Measurements from ENCODE around the gene SLC1A1.
"Not testable (repeated sequence)": the region's sequence is repeated elsewhere in the genome, so short reads cannot be mapped to it uniquely, and the experiment has no call there.

Gene SLC1A1

DNA sequence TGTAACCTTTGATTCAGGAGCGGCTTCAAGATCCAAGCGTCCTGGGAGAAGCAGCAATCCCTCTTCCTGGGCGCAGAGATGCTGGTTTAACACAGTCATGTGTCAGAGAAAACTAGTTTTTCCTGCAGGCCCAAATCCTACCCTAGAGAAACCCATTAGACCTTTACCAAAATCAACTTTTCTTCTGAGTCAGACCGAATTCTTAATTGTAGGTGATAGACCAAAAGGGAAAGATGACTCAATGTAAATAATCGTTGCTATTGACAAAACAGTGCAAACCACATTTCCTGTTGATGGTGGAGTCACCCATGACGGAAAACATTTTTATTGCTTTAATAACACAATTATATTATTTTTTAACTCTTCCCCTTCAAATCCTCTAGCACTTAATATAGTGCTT lies 40.1 kb downstream of the SLC1A1 start:
- no peak overlapping the region for H3K27ac ChIP-seq (ENCODE audit: low read length)
- H3K36me3 ChIP-seq (ENCODE audit: insufficient read depth, low read depth, low read length), result no peaks in the 10 kb centered on the region

DNA sequence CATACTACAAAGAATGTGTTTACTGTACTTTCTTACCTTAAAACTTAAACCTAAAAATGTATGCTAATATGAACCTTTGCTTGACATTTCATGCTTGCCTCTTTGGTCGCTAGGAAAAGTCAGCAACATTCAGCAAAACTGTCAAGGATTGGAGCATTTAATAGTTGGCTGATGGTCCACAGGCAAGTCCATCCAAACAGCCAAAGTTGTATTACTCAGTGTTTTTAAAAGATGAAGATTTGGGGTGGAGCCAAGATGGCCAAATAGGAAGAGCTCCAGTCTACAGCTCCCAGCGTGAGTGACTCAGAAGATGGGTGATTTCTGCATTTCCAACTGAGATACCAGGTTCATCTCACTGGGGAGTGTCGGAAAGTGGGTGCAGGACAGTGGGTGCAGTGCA lies 40.6 kb downstream of the SLC1A1 start:
- H3K27me3 ChIP-seq (ENCODE audit: insufficient read depth, low read length); H3K36me3 ChIP-seq (ENCODE audit: insufficient read depth, low read depth, low read length); H3K27ac ChIP-seq (ENCODE audit: low read length); H3K4me1 ChIP-seq (ENCODE audit: insufficient read depth, low read length); H3K9ac ChIP-seq (ENCODE audit: low read depth, low read length); H3K9me3 ChIP-seq (ENCODE audit: insufficient read depth, low read depth, low read length); H3K4me3 ChIP-seq (ENCODE audit: low read length): not testable (repeated sequence)

More for the DNA sequence above, 40.1 kb downstream of the SLC1A1 start:
- H3K4me1 ChIP-seq (ENCODE audit: insufficient read depth, low read length), result peaks cover 10% of the 10 kb centered on the region; the same call in 1 of the 2 replicates
- no peak overlapping the region for H3K9ac ChIP-seq (ENCODE audit: low read depth, low read length)
- H3K4me3 ChIP-seq (ENCODE audit: low read length), result no peak overlapping the region
- no peaks in the 10 kb centered on the region for H3K9me3 ChIP-seq (ENCODE audit: insufficient read depth, low read depth, low read length)
- H3K27me3 ChIP-seq (ENCODE audit: insufficient read depth, low read length), result no peaks in the 10 kb centered on the region

DNA sequence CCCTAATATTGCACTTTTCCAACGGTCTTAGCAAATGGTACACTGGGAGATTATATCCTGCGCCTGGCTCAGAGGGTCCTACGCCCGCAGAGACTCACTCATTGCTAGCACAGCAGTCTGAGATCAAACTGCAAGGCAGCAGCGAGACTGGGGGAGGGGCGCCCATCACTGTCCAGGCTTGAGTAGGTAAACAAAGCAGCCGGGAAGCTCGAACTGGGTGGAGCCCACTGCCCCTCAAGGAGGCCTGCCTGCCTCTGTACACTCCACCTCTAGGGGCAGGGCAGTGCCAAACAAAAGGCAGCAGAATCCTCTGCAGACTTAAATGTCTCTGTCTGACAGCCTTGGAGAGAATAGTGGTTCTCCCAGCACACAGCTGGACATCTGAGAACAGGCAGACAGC lies 41.1 kb downstream of the SLC1A1 start:
- H3K27ac ChIP-seq (ENCODE audit: low read length); H3K27me3 ChIP-seq (ENCODE audit: insufficient read depth, low read length); H3K4me3 ChIP-seq (ENCODE audit: low read length): not testable (repeated sequence)

DNA sequence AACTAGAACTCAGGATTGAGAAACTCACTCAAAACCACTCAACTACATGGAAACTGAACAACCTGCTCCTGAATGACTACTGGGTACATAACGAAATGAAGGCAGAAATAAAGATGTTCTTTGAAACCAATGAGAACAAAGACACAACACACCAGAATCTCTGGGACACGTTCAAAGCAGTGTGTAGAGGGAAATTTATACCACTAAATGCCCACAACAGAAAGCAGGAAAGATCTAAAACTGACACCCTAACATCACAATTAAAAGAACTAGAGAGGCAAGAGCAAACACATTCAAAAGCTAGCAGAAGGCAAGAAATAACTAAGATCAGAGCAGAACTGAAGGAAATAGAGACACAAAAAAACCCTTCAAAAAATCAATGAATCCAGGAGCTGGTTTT lies 43.6 kb downstream of the SLC1A1 start:
- H3K4me3 ChIP-seq (ENCODE audit: low read length); H3K36me3 ChIP-seq (ENCODE audit: insufficient read depth, low read depth, low read length); H3K9ac ChIP-seq (ENCODE audit: low read depth, low read length); H3K27ac ChIP-seq (ENCODE audit: low read length); H3K4me1 ChIP-seq (ENCODE audit: insufficient read depth, low read length); H3K9me3 ChIP-seq (ENCODE audit: insufficient read depth, low read depth, low read length); H3K27me3 ChIP-seq (ENCODE audit: insufficient read depth, low read length): not testable (repeated sequence)

More for the DNA sequence above, 41.1 kb downstream of the SLC1A1 start:
- H3K4me1 ChIP-seq (ENCODE audit: insufficient read depth, low read length); H3K9ac ChIP-seq (ENCODE audit: low read depth, low read length); H3K9me3 ChIP-seq (ENCODE audit: insufficient read depth, low read depth, low read length); H3K36me3 ChIP-seq (ENCODE audit: insufficient read depth, low read depth, low read length): not testable (repeated sequence)

DNA sequence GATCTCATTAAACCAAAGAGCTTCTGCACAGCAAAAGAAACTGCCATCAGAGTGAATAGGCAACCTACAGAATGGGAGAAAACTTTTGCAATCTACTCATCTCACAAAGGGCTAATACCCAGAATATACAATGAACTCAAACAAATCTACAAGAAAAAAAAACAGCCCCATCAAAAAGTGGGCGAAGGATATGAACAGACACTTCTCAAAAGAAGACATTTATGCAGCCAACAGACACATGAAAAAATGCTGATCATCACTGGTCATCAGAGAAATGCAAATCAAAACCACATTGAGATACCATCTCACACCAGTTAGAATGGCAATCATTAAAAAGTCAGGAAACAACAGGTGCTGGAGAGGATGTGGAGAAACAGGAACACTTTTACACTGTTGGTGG lies 45.9 kb downstream of the SLC1A1 start:
- not testable (repeated sequence) for H3K9ac ChIP-seq (ENCODE audit: low read depth, low read length); H3K27ac ChIP-seq (ENCODE audit: low read length); H3K36me3 ChIP-seq (ENCODE audit: insufficient read depth, low read depth, low read length); H3K9me3 ChIP-seq (ENCODE audit: insufficient read depth, low read depth, low read length); H3K27me3 ChIP-seq (ENCODE audit: insufficient read depth, low read length); H3K4me1 ChIP-seq (ENCODE audit: insufficient read depth, low read length); H3K4me3 ChIP-seq (ENCODE audit: low read length)

DNA sequence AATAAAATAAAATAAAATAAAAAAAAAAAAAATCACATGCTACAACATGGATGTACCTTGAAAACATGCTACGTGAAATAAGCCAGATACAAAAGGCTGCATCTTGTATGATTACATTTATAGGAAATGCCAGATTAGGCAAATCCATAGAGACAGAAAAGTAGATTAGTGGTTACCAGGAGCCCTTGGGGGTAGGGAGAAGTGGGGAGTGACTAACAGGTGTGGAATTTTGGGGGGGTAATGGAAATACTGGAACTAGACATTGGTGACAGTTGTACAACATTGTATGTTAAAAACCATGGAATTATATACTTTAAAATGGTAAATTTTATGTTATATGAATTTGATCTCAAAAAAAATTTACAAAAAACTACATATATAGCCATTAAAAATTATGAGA lies 47.3 kb downstream of the SLC1A1 start:
- Histone ChIP-seq H3K36me3 (ENCODE audit: insufficient read depth, low read depth, low read length) (no peaks in the 10 kb centered on the region), H3K9ac (ENCODE audit: low read depth, low read length) (no peak overlapping the region), H3K4me3 (ENCODE audit: low read length) (no peak overlapping the region), H3K9me3 (ENCODE audit: insufficient read depth, low read depth, low read length) (no peaks in the 10 kb centered on the region), H3K27me3 (ENCODE audit: insufficient read depth, low read length) (no peaks in the 10 kb centered on the region), H3K27ac (ENCODE audit: low read length) (no peak overlapping the region), H3K4me1 (ENCODE audit: insufficient read depth, low read length) (peaks cover 20% of the 10 kb centered on the region)

DNA sequence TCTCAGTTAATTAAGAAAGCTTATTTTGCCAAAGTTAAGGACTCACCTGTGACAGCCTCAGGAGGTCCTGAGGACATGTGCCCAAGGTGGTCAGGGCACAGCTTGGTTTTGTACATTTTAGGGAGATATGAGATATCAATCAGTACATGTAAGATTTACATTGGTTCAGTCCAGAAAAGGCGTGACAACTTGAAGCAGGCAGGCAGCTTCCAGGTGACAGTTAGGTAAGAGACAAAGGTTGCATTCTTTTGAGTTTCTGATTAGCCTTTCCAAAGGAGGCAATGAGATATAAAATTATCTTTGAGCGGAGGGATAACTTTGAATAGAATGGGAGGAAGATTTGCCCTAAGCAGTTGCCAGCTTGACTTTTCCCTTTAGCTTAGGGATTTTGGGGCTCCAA lies 47.8 kb downstream of the SLC1A1 start:
- no peak overlapping the region for H3K9ac ChIP-seq (ENCODE audit: low read depth, low read length)
- H3K27ac ChIP-seq (ENCODE audit: low read length), result no peak overlapping the region
- no peaks in the 10 kb centered on the region for H3K9me3 ChIP-seq (ENCODE audit: insufficient read depth, low read depth, low read length)

DNA sequence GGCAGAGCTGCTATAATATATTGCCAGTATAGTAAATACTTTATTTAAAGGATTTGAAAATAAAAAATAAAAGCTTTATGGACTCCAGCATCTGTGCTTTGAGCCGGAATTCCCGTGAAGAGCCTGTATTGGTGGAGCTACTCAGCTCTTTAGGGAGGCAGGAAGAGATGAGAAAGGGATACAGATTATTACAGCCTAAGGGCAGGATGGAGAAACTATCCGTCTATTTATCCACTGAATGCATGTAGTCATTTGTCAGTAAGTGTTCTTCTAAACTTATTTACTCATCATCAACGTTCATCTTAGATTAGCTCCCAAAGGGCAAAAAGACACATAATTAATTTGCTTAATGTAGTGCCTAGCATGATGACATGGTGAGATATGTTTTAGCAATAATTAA lies 48.4 kb downstream of the SLC1A1 start:
- Histone ChIP-seq H3K4me1 (ENCODE audit: insufficient read depth, low read length) (peaks cover 25% of the 10 kb centered on the region), H3K36me3 (ENCODE audit: insufficient read depth, low read depth, low read length) (no peaks in the 10 kb centered on the region), H3K27me3 (ENCODE audit: insufficient read depth, low read length) (no peaks in the 10 kb centered on the region), H3K9ac (ENCODE audit: low read depth, low read length) (no peak overlapping the region), H3K4me3 (ENCODE audit: low read length) (no peak overlapping the region), H3K27ac (ENCODE audit: low read length) (no peak overlapping the region), H3K9me3 (ENCODE audit: insufficient read depth, low read depth, low read length) (no peaks in the 10 kb centered on the region)

More for the DNA sequence above, 47.8 kb downstream of the SLC1A1 start:
- H3K4me3 ChIP-seq (ENCODE audit: low read length), result no peak overlapping the region
- no peaks in the 10 kb centered on the region for H3K27me3 ChIP-seq (ENCODE audit: insufficient read depth, low read length)
- peaks cover 25% of the 10 kb centered on the region for H3K4me1 ChIP-seq (ENCODE audit: insufficient read depth, low read length)
- H3K36me3 ChIP-seq (ENCODE audit: insufficient read depth, low read depth, low read length), result no peaks in the 10 kb centered on the region

DNA sequence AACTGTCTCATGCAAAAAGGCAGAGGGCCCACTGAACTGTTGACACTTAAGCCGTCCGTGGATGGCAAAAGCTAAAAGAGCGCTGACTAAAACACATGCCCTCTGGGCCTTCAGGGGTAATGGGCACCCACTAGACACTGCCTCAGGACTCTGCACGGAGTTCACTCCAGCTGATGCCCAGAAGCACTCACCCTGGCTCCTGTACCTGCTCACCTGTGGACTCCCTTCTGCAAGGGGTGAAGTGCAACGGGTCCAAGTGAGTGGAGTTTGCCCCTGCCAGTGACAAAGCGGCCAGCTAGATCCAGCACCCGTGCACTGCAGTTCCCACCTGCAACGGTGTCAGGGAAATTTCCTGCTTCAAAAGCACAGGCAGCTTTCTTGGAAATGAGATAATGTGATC lies 50.2 kb downstream of the SLC1A1 start:
- no peaks in the 10 kb centered on the region for H3K9me3 ChIP-seq (ENCODE audit: insufficient read depth, low read depth, low read length)
- no peak overlapping the region for H3K4me3 ChIP-seq (ENCODE audit: low read length)
- H3K27me3 ChIP-seq (ENCODE audit: insufficient read depth, low read length), result no peaks in the 10 kb centered on the region
- H3K4me1 ChIP-seq (ENCODE audit: insufficient read depth, low read length), result peaks cover 25% of the 10 kb centered on the region
- H3K27ac ChIP-seq (ENCODE audit: low read length), result no peak overlapping the region
- H3K36me3 ChIP-seq (ENCODE audit: insufficient read depth, low read depth, low read length), result no peaks in the 10 kb centered on the region
- H3K9ac ChIP-seq (ENCODE audit: low read depth, low read length), result no peak overlapping the region

DNA sequence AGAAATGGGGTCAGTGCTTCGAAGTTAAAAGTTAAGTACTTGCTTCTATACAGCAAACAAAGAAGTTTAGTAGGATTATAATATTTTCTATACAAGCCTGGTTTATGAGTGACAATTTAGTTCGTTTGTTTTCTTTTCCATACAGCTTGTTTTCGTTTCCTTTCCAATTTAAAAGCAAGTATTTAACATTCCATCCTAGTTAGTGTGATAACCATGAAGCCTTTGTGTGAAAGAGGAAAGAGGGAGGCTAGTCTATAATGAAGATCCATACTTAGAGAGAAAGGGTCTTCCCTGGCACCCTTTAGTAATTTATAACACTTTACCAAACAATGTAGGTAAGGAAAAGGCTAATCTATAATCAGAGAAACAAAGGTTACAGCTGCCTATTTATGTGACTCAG lies 51.0 kb downstream of the SLC1A1 start:
- peak overlapping the region; percentile 34; the same call in 1 of the 2 replicates for H3K9ac ChIP-seq (ENCODE audit: low read depth, low read length)
- 0 out of 2 replicates have a peak overlapping the region, but pooled peaks have one; percentile 7 for H3K4me3 ChIP-seq (ENCODE audit: low read length)
- no peak overlapping the region for H3K27ac ChIP-seq (ENCODE audit: low read length)
- no peaks in the 10 kb centered on the region for H3K27me3 ChIP-seq (ENCODE audit: insufficient read depth, low read length)
- H3K9me3 ChIP-seq (ENCODE audit: insufficient read depth, low read depth, low read length), result no peaks in the 10 kb centered on the region
- peaks cover 25% of the 10 kb centered on the region for H3K4me1 ChIP-seq (ENCODE audit: insufficient read depth, low read length)
- H3K36me3 ChIP-seq (ENCODE audit: insufficient read depth, low read depth, low read length), result no peaks in the 10 kb centered on the region

DNA sequence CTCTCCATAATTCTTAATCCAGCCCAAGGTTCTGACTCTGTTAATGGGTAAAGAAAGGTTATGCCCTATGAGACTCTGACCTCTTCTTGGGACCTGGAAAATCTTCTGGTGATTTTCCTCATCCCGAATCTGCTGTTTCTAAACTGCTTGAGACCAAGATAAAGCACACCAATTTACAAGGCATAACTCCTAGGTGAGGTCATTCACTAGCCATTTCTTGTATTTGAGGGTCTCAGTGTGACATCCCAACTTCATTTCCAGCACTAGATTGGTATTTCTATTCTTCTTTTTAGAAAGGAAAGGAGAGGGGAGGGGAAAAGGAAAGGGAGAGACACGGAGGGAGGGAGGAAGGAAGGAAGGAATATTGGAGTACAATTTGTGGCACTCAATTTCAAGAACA lies 51.6 kb downstream of the SLC1A1 start:
- H3K27ac ChIP-seq (ENCODE audit: low read length), result no peak overlapping the region

DNA sequence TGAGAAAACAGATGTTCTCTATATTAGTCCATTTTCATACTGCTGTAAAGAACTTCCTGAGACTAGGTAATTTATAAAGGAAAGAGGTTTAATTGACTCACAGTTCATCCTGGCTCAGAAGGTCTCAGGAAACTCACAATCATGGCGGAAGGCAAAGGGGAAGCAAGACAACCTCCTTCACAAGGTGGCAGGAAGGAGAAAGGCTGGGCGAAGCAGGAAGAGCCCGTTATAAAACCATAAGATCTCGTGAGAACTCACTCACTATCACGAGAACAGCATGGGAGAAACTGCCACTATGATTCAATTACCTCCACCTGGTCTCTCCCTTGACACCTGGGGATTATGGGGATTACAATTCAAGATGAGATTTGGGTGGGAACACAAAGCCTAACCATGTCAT lies 54.4 kb downstream of the SLC1A1 start:
- H3K36me3 ChIP-seq (ENCODE audit: insufficient read depth, low read depth, low read length); H3K4me3 ChIP-seq (ENCODE audit: low read length); H3K9me3 ChIP-seq (ENCODE audit: insufficient read depth, low read depth, low read length); H3K27me3 ChIP-seq (ENCODE audit: insufficient read depth, low read length); H3K9ac ChIP-seq (ENCODE audit: low read depth, low read length); H3K27ac ChIP-seq (ENCODE audit: low read length): not testable (repeated sequence)
- peaks cover 25% of the 10 kb centered on the region for H3K4me1 ChIP-seq (ENCODE audit: insufficient read depth, low read length)

More for the DNA sequence above, 51.6 kb downstream of the SLC1A1 start:
- Histone ChIP-seq H3K9ac (ENCODE audit: low read depth, low read length) (peak overlapping the region; percentile 34; the same call in 1 of the 2 replicates), H3K9me3 (ENCODE audit: insufficient read depth, low read depth, low read length) (no peaks in the 10 kb centered on the region), H3K27me3 (ENCODE audit: insufficient read depth, low read length) (no peaks in the 10 kb centered on the region), H3K4me3 (ENCODE audit: low read length) (0 out of 2 replicates have a peak overlapping the region, but pooled peaks have one; percentile 7), H3K4me1 (ENCODE audit: insufficient read depth, low read length) (peaks cover 25% of the 10 kb centered on the region), H3K36me3 (ENCODE audit: insufficient read depth, low read depth, low read length) (no peaks in the 10 kb centered on the region)

DNA sequence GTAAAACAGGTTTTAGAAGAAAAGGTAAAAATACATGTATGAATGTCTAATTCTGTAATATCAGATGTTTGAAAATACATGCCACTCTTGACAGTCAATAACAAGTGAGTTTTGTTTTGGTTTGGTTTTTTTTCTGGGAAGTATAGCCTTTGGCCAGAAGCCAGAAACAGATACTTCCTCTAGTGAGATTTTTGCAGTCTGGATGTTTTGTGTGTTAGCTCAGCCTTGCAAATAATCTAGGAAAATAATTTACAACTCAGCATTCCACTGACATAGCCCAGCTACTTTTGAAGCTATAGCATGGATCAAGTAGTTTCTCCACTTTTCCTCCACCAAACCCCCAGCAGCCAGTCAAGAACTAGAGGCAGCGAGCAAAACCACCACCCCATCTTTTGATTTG lies 56.7 kb downstream of the SLC1A1 start:
- Histone ChIP-seq H3K9ac (ENCODE audit: low read depth, low read length) (no peak overlapping the region), H3K36me3 (ENCODE audit: insufficient read depth, low read depth, low read length) (no peaks in the 10 kb centered on the region), H3K27me3 (ENCODE audit: insufficient read depth, low read length) (no peaks in the 10 kb centered on the region), H3K9me3 (ENCODE audit: insufficient read depth, low read depth, low read length) (no peaks in the 10 kb centered on the region), H3K4me1 (ENCODE audit: insufficient read depth, low read length) (peaks cover 10% of the 10 kb centered on the region), H3K4me3 (ENCODE audit: low read length) (no peak overlapping the region), H3K27ac (ENCODE audit: low read length) (no peak overlapping the region)
